ENCODE data around the gene POLN.

The POLN gene

GRCh38 chr4:2241410-2242353 lies at the start of gene POLN, which contains the start of gene HAUS3:
Gene POLN (minus strand): TSS chr4:2242121. CDS start chr4:2229231, 12,890 bp downstream.
Gene HAUS3 (minus strand): TSS chr4:2242121. CDS start chr4:2240946, 1,175 bp downstream.
- DNase-seq, result peak; percentile 99

GRCh38 chr4:2290974-2291704 lies 49.2 kb upstream of the POLN start:
- DNase-seq, result peak; percentile 77

GRCh38 chr4:2290488-2290887 lies 48.6 kb upstream of the POLN start:
- no peak for DNase-seq

GRCh38 chr4:2289955-2290333 lies 48.0 kb upstream of the POLN start:
- peak; percentile 49 for DNase-seq

GRCh38 chr4:2289311-2289954 lies 47.5 kb upstream of the POLN start:
- peak; percentile 40 for DNase-seq

- DNase-seq, result no peak
Measured at GRCh38 chr4:2288051-2288541, 46.2 kb upstream of the POLN start.

- no peak for DNase-seq
Measured at GRCh38 chr4:2287594-2287915, 45.6 kb upstream of the POLN start.

- no peak for DNase-seq
Measured at GRCh38 chr4:2286904-2287593, 45.1 kb upstream of the POLN start.

- DNase-seq, result no peak
Measured at GRCh38 chr4:2285613-2286381, 43.9 kb upstream of the POLN start.

GRCh38 chr4:2284934-2285612 lies 43.2 kb upstream of the POLN start:
- DNase-seq, result no peak

- DNase-seq, result no peak
Measured at GRCh38 chr4:2284161-2284933, 42.4 kb upstream of the POLN start.

GRCh38 chr4:2283199-2283711 lies 41.3 kb upstream of the POLN start:
- DNase-seq, result no peak

GRCh38 chr4:2281575-2282343 lies 39.8 kb upstream of the POLN start:
- no peak for DNase-seq

GRCh38 chr4:2280531-2281300 lies 38.8 kb upstream of the POLN start:
- no peak for DNase-seq

- no peak for DNase-seq
Measured at GRCh38 chr4:2277956-2278355, 36.0 kb upstream of the POLN start.

- no peak for DNase-seq
Measured at GRCh38 chr4:2276581-2277325, 34.8 kb upstream of the POLN start.

GRCh38 chr4:2275546-2276251 lies 33.8 kb upstream of the POLN start:
- no peak for DNase-seq

Data from activated CD8-positive, alpha-beta memory T cell treated with anti-CD3 and anti-CD28 coated beads, Interleukin-2, amount 50 U/mL, for 48 hours (primary cell).